ENCODE data around the gene LY6G6F.

DNA sequence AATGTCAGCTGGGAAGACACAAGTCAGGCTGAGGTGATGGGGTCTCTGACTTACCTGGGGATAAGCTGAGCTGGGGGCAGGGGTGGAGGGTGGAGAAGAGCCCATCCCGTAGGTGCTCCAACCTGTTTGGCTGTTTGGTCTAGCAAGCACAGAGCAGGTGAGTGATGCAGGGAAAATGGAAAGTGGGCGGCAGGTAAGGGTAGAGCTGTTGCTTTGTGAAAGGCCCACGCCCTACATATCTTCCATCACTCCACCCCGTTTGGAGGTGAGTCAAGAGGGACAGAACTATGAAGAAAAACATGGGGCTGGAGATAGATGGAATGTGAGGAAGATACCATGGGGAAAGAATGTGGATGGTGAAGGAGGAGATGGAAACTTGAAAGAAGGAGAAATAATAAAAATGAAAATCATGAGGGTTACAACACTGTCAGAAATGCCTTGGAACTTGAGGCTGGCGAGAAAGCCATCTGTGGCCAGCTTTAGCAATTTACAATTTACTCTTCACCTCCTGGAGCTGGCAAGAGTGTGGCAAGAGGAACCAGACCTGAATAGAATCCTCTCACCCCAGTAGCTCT, 13.6 kb downstream of the LY6G6F start:
- TF ChIP-seq, protein P1, sequence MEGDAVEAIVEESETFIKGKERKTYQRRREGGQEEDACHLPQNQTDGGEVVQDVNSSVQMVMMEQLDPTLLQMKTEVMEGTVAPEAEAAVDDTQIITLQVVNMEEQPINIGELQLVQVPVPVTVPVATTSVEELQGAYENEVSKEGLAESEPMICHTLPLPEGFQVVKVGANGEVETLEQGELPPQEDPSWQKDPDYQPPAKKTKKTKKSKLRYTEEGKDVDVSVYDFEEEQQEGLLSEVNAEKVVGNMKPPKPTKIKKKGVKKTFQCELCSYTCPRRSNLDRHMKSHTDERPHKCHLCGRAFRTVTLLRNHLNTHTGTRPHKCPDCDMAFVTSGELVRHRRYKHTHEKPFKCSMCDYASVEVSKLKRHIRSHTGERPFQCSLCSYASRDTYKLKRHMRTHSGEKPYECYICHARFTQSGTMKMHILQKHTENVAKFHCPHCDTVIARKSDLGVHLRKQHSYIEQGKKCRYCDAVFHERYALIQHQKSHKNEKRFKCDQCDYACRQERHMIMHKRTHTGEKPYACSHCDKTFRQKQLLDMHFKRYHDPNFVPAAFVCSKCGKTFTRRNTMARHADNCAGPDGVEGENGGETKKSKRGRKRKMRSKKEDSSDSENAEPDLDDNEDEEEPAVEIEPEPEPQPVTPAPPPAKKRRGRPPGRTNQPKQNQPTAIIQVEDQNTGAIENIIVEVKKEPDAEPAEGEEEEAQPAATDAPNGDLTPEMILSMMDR (conservative IDR thresholded peaks at IDR 0.05), result no peak
- TF ChIP-seq ZFX (IDR thresholded peaks at IDR 0.05), result no peak
